Neural progenitor cell (in vitro differentiated cells): ENCODE results near the gene DIAPH2.

Source experiments
- EZH2 ChIP-seq: fragments of 200-600 bp; sonication (generic); IDR thresholded peaks from 2 replicates; pipeline ENCODE4 v1.6.1; 2017; ENCODE audit warnings: antibody characterized with exemption, mild to moderate bottlenecking, moderate library complexity
- TF ChIP-seq, protein P1 (sequence below): fragments of 200-600 bp; sonication (generic); IDR thresholded peaks from 2 replicates; pipeline ENCODE4 v1.5.1; 2017; ENCODE audit warnings: antibody characterized with exemption, mild to moderate bottlenecking

DNA sequence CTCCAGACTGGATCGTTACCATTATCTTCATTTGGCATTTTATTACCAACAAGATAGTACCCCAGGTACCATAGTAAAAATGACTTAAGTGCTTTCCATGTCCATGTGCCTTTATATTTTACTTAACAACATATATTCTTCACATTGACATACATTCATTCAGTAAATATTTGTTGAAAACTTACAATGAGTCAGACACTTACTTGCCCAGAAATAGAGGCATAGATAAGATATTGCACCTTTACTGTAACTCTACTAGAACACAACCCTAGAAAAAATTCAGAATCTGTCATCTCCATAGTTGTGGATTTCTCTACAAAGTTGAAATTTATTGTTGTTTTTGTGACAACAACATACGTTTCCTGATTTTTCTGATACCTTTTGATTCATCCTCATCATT, 839.7 kb downstream of the DIAPH2 start:
- TF ChIP-seq, protein P1, sequence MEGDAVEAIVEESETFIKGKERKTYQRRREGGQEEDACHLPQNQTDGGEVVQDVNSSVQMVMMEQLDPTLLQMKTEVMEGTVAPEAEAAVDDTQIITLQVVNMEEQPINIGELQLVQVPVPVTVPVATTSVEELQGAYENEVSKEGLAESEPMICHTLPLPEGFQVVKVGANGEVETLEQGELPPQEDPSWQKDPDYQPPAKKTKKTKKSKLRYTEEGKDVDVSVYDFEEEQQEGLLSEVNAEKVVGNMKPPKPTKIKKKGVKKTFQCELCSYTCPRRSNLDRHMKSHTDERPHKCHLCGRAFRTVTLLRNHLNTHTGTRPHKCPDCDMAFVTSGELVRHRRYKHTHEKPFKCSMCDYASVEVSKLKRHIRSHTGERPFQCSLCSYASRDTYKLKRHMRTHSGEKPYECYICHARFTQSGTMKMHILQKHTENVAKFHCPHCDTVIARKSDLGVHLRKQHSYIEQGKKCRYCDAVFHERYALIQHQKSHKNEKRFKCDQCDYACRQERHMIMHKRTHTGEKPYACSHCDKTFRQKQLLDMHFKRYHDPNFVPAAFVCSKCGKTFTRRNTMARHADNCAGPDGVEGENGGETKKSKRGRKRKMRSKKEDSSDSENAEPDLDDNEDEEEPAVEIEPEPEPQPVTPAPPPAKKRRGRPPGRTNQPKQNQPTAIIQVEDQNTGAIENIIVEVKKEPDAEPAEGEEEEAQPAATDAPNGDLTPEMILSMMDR: no peak
- TF ChIP-seq EZH2: no peak
